ENCODE measurements around the gene MYO1B.

The MYO1B gene

GRCh38 chr2:191421950-191422349 lies 176.7 kb downstream of the MYO1B start:
- no peaks in the 10 kb centered on the region for H3K79me2 ChIP-seq (ENCODE audit: insufficient read depth, low read length)

GRCh38 chr2:191427031-191427430 lies 181.8 kb downstream of the MYO1B start:
- Histone ChIP-seq H3K9ac (ENCODE audit: low read depth, low read length, poor library complexity, severe bottlenecking) (no peak overlapping the region), H4K20me1 (ENCODE audit: insufficient read depth, low read length, poor library complexity, severe bottlenecking) (no peaks in the 10 kb centered on the region), H3K4me1 (ENCODE audit: insufficient read depth, low read length, poor library complexity, severe bottlenecking) (no peaks in the 10 kb centered on the region), H2AFZ (ENCODE audit: low read length) (no peak overlapping the region), H3K4me3 (ENCODE audit: low read length, poor library complexity, severe bottlenecking) (no peak overlapping the region), H3K79me2 (ENCODE audit: insufficient read depth, low read length) (no peaks in the 10 kb centered on the region), H3K4me2 (ENCODE audit: low read depth, low read length, poor library complexity, severe bottlenecking) (no peak overlapping the region), H3K27me3 (ENCODE audit: insufficient read depth, low read length, poor library complexity, severe bottlenecking) (no peaks in the 10 kb centered on the region), H3K9me2 (replicated peaks; ENCODE audit: low read depth, low read length) (no peaks in the 10 kb centered on the region), H3K36me3 (ENCODE audit: insufficient read depth, low read length) (peaks cover 4% of the 10 kb centered on the region; the same call in 1 of the 2 replicates), H3F3A (ENCODE audit: low read depth) (no peaks in the 10 kb centered on the region), H3K9me3 (ENCODE audit: insufficient read depth, low read depth, low read length) (no peaks in the 10 kb centered on the region)
- no peak for TF ChIP-seq EZH2phosphoT487 (IDR thresholded peaks at IDR 0.05; ENCODE audit: borderline replicate concordance)
- TF ChIP-seq, protein P1, sequence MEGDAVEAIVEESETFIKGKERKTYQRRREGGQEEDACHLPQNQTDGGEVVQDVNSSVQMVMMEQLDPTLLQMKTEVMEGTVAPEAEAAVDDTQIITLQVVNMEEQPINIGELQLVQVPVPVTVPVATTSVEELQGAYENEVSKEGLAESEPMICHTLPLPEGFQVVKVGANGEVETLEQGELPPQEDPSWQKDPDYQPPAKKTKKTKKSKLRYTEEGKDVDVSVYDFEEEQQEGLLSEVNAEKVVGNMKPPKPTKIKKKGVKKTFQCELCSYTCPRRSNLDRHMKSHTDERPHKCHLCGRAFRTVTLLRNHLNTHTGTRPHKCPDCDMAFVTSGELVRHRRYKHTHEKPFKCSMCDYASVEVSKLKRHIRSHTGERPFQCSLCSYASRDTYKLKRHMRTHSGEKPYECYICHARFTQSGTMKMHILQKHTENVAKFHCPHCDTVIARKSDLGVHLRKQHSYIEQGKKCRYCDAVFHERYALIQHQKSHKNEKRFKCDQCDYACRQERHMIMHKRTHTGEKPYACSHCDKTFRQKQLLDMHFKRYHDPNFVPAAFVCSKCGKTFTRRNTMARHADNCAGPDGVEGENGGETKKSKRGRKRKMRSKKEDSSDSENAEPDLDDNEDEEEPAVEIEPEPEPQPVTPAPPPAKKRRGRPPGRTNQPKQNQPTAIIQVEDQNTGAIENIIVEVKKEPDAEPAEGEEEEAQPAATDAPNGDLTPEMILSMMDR (conservative IDR thresholded peaks at IDR 0.05; ENCODE audit: low read length), result no peak

More at GRCh38 chr2:191421950-191422349, 176.7 kb downstream of the MYO1B start:
- no peak overlapping the region for H3K4me2 ChIP-seq (ENCODE audit: low read depth, low read length, poor library complexity, severe bottlenecking)
- TF ChIP-seq, protein P1 (conservative IDR thresholded peaks at IDR 0.05; ENCODE audit: low read length), result no peak
- no peak for TF ChIP-seq EZH2phosphoT487 (IDR thresholded peaks at IDR 0.05; ENCODE audit: borderline replicate concordance)
- no peak overlapping the region for H3K4me3 ChIP-seq (ENCODE audit: low read length, poor library complexity, severe bottlenecking)
- H3K9me3 ChIP-seq (ENCODE audit: insufficient read depth, low read depth, low read length), result no peaks in the 10 kb centered on the region
- H4K20me1 ChIP-seq (ENCODE audit: insufficient read depth, low read length, poor library complexity, severe bottlenecking), result no peaks in the 10 kb centered on the region
- no peaks in the 10 kb centered on the region for H3K27me3 ChIP-seq (ENCODE audit: insufficient read depth, low read length, poor library complexity, severe bottlenecking)
- H3K36me3 ChIP-seq (ENCODE audit: insufficient read depth, low read length), result peaks cover 10% of the 10 kb centered on the region; the same call in 1 of the 2 replicates
- H3K4me1 ChIP-seq (ENCODE audit: insufficient read depth, low read length, poor library complexity, severe bottlenecking), result no peaks in the 10 kb centered on the region
- no peak overlapping the region for H2AFZ ChIP-seq (ENCODE audit: low read length)
- no peaks in the 10 kb centered on the region for H3K9me2 ChIP-seq (replicated peaks; ENCODE audit: low read depth, low read length)
- no peak overlapping the region for H3K9ac ChIP-seq (ENCODE audit: low read depth, low read length, poor library complexity, severe bottlenecking)
- H3F3A ChIP-seq (ENCODE audit: low read depth), result no peaks in the 10 kb centered on the region

- Histone ChIP-seq H3K27me3 (ENCODE audit: insufficient read depth, low read length, poor library complexity, severe bottlenecking) (no peaks in the 10 kb centered on the region), H3K9me3 (ENCODE audit: insufficient read depth, low read depth, low read length) (no peaks in the 10 kb centered on the region), H3K9me2 (replicated peaks; ENCODE audit: low read depth, low read length) (no peaks in the 10 kb centered on the region), H3K4me1 (ENCODE audit: insufficient read depth, low read length, poor library complexity, severe bottlenecking) (no peaks in the 10 kb centered on the region), H3K36me3 (ENCODE audit: insufficient read depth, low read length) (no peaks in the 10 kb centered on the region), H3K9ac (ENCODE audit: low read depth, low read length, poor library complexity, severe bottlenecking) (no peak overlapping the region), H2AFZ (ENCODE audit: low read length) (no peak overlapping the region), H3K4me2 (ENCODE audit: low read depth, low read length, poor library complexity, severe bottlenecking) (no peak overlapping the region), H3F3A (ENCODE audit: low read depth) (no peaks in the 10 kb centered on the region), H3K79me2 (ENCODE audit: insufficient read depth, low read length) (no peaks in the 10 kb centered on the region), H3K4me3 (ENCODE audit: low read length, poor library complexity, severe bottlenecking) (no peak overlapping the region), H4K20me1 (ENCODE audit: insufficient read depth, low read length, poor library complexity, severe bottlenecking) (no peaks in the 10 kb centered on the region)
- TF ChIP-seq, protein P1 (conservative IDR thresholded peaks at IDR 0.05; ENCODE audit: low read length), result no peak
- TF ChIP-seq EZH2phosphoT487 (IDR thresholded peaks at IDR 0.05; ENCODE audit: borderline replicate concordance), result no peak
These were observed 182.9 kb downstream of the MYO1B start for GRCh38 chr2:191428141-191428540.

Data from Loucy (cell line).